Left ventricle myocardium inferior (tissue), 1 donor: ENCODE results near the gene MOB3B. TPM values are rescaled to one million over a fixed set of nuclear protein-coding genes. Genes with fewer than 3 reads are reported as not detected.
A peak's percentile ranks its signal among the peaks of the same experiment; 100 is the strongest.

Experiments used
- DNase-seq: peaks from one replicate; pipeline ENCODE4 v3.0.0-alpha.2; 2020
- H3K27ac ChIP-seq: fragments of 200-600 bp; replicated peaks from 2 replicates; pipeline ENCODE4 v1.8.0; 2021
- H3K27me3 ChIP-seq: fragments of 200-600 bp; 2 replicates; pipeline ENCODE4 v1.8.0; 2021; ENCODE audit warnings: low read depth
- H3K36me3 ChIP-seq: fragments of 200-600 bp; 2 replicates; pipeline ENCODE4 v1.8.0; 2021
- H3K4me1 ChIP-seq: fragments of 200-600 bp; 2 replicates; pipeline ENCODE4 v1.8.0; 2021
- H3K4me3 ChIP-seq: fragments of 200-600 bp; 2 replicates; pipeline ENCODE4 v1.8.0; 2021; ENCODE audit warnings: mild to moderate bottlenecking, moderate library complexity
- H3K9me3 ChIP-seq: fragments of 200-600 bp; replicated peaks from 2 replicates; pipeline ENCODE4 v1.8.0; 2021
- CTCF ChIP-seq: fragments of 200-600 bp; IDR thresholded peaks from 2 replicates; pipeline ENCODE4 v1.8.0; 2021; ENCODE audit warnings: antibody characterized with exemption, mild to moderate bottlenecking, borderline replicate concordance
- intact Hi-C: fragments of 100-400 bp; cut with micrococcal nuclease; formaldehyde crosslinking; loops from one replicate; pipeline ENCODE4 v1.11.0; 2022
- total RNA-seq: library from RNA; stranded (reverse); fragmentation: NEBNext Ultra II Directional; extraction: Animal tissue kit (Norgen Biotek cat#: 25700); gene quantifications from one replicate; pipeline ENCODE4 v1.2.1, GENCODE V29; 2021
- donor health status: DM: no; HTN: yes; CAD: no; lungs with severe emphysema.

Gene MOB3B
- total RNA-seq, 1 donor from 2014 or later, result 2.1 TPM

- intact Hi-C loops, result no loop called here
- Histone ChIP-seq H3K36me3 (peaks cover 28% of the 10 kb centered on the region), H3K4me1 (peaks cover 48% of the 10 kb centered on the region), H3K9me3 (no peaks in the 10 kb centered on the region), H3K27me3 (no peaks in the 10 kb centered on the region), H3K27ac (no peak overlapping the region), H3K4me3 (no peak overlapping the region)
- DNase-seq, result no peak
- TF ChIP-seq CTCF, result no peak
Measured at GRCh38 chr9:27541740-27542139, 12.1 kb upstream of the MOB3B start.

DNA sequence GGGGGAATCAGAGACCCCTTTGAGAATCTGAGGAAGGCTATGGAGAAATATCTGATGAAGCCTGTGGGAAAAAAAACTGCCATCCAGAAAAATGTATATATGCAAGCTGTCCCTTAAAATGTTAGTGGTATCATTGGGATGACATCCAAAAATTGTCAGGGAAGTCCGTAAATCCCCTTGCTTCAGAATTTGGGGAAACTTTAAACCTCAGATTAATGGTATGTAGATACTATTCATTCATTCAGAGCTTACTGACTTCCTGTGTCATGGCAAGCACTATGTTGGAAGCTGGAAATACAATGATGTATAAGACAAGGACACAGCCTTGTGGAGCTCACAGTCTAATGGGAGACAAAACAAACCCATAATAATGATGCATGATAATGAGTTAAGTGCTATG lies 10.9 kb upstream of the MOB3B start:
- Histone ChIP-seq H3K9me3 (no peaks in the 10 kb centered on the region), H3K36me3 (peaks cover 28% of the 10 kb centered on the region), H3K27me3 (no peaks in the 10 kb centered on the region), H3K27ac (peak overlapping the region; percentile 74), H3K4me1 (peaks cover 50% of the 10 kb centered on the region), H3K4me3 (no peak overlapping the region)
- intact Hi-C loops, result no loop called here
- no peak for DNase-seq
- TF ChIP-seq CTCF, result no peak

GRCh38 chr9:27539479-27540441 lies 10.1 kb upstream of the MOB3B start:
- Histone ChIP-seq H3K4me3 (no peak overlapping the region), H3K27me3 (no peaks in the 10 kb centered on the region), H3K4me1 (peaks cover 53% of the 10 kb centered on the region), H3K9me3 (no peaks in the 10 kb centered on the region), H3K36me3 (peaks cover 24% of the 10 kb centered on the region), H3K27ac (peak overlapping the region; percentile 74)
- DNase-seq, result no peak
- TF ChIP-seq CTCF, result no peak
- intact Hi-C loops, result loop anchor here (10.0 kb wide), 1 partner anchor 125 kb away; no protein-coding TSS in a partner anchor

DNA sequence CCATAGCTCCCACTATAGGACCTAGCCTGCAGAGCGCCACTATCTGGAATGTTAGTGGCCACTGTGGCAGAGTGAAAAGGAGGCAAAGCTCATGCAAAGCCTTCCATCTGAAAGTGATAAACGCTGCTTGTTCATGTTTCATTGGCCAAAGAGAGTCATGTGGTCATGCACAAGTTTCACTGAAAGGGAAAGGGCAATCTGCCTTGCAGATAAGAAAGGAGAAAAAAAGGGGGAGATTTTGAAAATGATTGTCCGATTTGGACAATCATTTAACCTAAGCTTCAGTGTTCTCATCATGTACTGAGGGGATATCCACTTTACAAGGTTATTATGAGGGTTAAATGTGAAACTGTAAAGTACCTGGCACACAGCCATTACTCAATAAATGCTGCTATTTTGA lies 9.0 kb upstream of the MOB3B start:
- no peak for DNase-seq
- peaks cover 64% of the 10 kb centered on the region for H3K4me1 ChIP-seq
- intact Hi-C loops, result loop anchor here (10.0 kb wide), 1 partner anchor 124 kb away; no protein-coding TSS in a partner anchor
- H3K27ac ChIP-seq, result no peak overlapping the region
- H3K4me3 ChIP-seq, result no peak overlapping the region
- TF ChIP-seq CTCF, result no peak
- no peaks in the 10 kb centered on the region for H3K27me3 ChIP-seq
- no peaks in the 10 kb centered on the region for H3K9me3 ChIP-seq
- peaks cover 13% of the 10 kb centered on the region for H3K36me3 ChIP-seq

DNA sequence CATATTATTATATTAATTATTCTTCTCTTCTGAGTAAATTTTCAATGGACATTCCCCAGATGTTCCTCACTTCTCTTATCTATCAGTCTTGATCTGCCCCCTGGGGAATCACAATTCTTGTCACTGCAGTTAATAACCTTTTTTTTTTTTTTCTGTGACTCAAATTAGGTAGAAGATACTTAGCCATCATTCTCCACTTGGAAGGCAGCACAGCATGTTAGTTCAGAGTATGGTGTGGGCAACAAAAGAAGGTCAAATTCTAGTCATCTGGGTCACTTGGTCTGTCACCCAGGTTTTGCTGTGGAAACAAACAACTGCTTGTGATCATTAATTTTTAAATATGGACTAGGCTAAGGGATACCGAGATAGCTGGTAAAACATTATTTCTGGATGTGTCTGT lies 8.1 kb upstream of the MOB3B start:
- no peak overlapping the region for H3K4me3 ChIP-seq
- H3K9me3 ChIP-seq, result no peaks in the 10 kb centered on the region
- intact Hi-C loops, result loop anchor here (10.0 kb wide), 1 partner anchor 123 kb away; no protein-coding TSS in a partner anchor
- H3K27ac ChIP-seq, result no peak overlapping the region
- no peaks in the 10 kb centered on the region for H3K27me3 ChIP-seq
- H3K4me1 ChIP-seq, result peaks cover 61% of the 10 kb centered on the region
- no peak for TF ChIP-seq CTCF
- no peak for DNase-seq
- H3K36me3 ChIP-seq, result peaks cover 4% of the 10 kb centered on the region
